GM23338 (cell line): ENCODE results near the gene RFNG.

Experiments
- EZH2 ChIP-seq: fragments of 200-600 bp; sonication (generic); IDR thresholded peaks from one replicate; pipeline ENCODE4 v1.8.0; 2017; ENCODE audit warnings: antibody characterized with exemption, mild to moderate bottlenecking, low read depth; ENCODE audit not compliant: unreplicated experiment
- TF ChIP-seq, protein P1 (sequence below), 2 experiments: fragments of 200-600 bp in 1 of 2; sonication (generic) in 1 of 2; conservative IDR thresholded peaks; 2 replicates each; pipeline versions ENCODE4 v1.5.1 to v1.6.1; 2016 to 2017; ENCODE audit warnings: antibody characterized with exemption in 2 of 2, low read depth in 2 of 2, mild to moderate bottlenecking in 2 of 2, moderate library complexity in 1 of 2

DNA sequence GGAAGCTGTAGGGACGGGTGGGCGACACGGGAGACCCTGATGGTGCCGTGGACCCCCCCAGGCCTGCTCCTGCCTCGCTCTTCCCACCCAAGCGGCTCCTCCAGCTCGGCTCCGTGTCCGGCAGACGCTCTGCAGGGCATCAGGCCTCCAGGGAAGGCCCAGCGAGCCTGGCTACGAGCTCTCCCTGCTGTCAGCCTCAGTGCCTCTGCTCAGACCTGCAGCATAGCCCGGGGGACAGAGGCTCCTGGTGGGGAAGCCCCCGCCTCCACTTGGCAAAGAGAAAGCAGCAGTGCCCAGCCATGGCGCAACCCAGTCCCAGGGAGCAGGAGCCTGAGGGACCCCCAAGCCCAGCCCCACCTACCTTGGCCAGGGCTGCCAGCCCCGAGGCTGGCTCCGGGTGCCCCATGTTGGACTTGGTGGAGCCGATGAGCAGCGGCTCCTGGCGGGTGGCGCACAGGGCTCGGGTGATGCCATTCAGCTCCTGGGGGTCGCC is 40.5 kb upstream of the RFNG start:
- TF ChIP-seq, protein P1, sequence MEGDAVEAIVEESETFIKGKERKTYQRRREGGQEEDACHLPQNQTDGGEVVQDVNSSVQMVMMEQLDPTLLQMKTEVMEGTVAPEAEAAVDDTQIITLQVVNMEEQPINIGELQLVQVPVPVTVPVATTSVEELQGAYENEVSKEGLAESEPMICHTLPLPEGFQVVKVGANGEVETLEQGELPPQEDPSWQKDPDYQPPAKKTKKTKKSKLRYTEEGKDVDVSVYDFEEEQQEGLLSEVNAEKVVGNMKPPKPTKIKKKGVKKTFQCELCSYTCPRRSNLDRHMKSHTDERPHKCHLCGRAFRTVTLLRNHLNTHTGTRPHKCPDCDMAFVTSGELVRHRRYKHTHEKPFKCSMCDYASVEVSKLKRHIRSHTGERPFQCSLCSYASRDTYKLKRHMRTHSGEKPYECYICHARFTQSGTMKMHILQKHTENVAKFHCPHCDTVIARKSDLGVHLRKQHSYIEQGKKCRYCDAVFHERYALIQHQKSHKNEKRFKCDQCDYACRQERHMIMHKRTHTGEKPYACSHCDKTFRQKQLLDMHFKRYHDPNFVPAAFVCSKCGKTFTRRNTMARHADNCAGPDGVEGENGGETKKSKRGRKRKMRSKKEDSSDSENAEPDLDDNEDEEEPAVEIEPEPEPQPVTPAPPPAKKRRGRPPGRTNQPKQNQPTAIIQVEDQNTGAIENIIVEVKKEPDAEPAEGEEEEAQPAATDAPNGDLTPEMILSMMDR (conservative IDR thresholded peaks at IDR 0.05; ENCODE audit: low read depth in 2 of 2) = no peak
- no peak for TF ChIP-seq EZH2
